ENCODE results near the gene EBLN1.

GRCh38 chr10:22252224-22252800, 34.5 kb upstream of the EBLN1 start:
- TF ChIP-seq EP300 (conservative IDR thresholded peaks at IDR 0.05; ENCODE audit: poor library complexity, severe bottlenecking) (no peak), TAF1 (IDR thresholded peaks at IDR 0.05; ENCODE audit: low read depth) (no peak), REST (IDR thresholded peaks at IDR 0.05; ENCODE audit: borderline replicate concordance) (no peak), CTCF (IDR thresholded peaks at IDR 0.05; ENCODE audit: poor library complexity, severe bottlenecking) (no peak)
